PFSK-1 (cell line): ENCODE results near the gene MSGN1.

ENCODE experiments used
- FOXP2 ChIP-seq: optimal IDR thresholded peaks from 2 replicates; pipeline ENCODE3; 2011; ENCODE audit warnings: borderline replicate concordance, control low read depth, inconsistent platforms; ENCODE audit not compliant: insufficient read depth; ENCODE audit errors: extremely low read length, extremely low read depth
- POLR2AphosphoS5 ChIP-seq: IDR thresholded peaks from 2 replicates; pipeline ENCODE4 v1.6.1; 2012; ENCODE audit warnings: low read depth, mild to moderate bottlenecking, control low read depth, low read length, moderate library complexity
- REST ChIP-seq, 2 experiments: IDR thresholded peaks; 2 replicates each; pipeline versions ENCODE4 v1.6.1 to v1.8.0; 2011 to 2012; ENCODE audit warnings: low read depth in 2 of 2, low read length in 2 of 2, control low read depth in 1 of 2, inconsistent platforms in 1 of 2, mild to moderate bottlenecking in 1 of 2, moderate library complexity in 1 of 2; ENCODE audit not compliant: insufficient read depth in 1 of 2
- SIN3A ChIP-seq: IDR thresholded peaks from 2 replicates; pipeline ENCODE4 v1.6.1; 2012; ENCODE audit warnings: mild to moderate bottlenecking, low read length, moderate library complexity, borderline replicate concordance; ENCODE audit not compliant: insufficient read depth
- TAF1 ChIP-seq: IDR thresholded peaks from 2 replicates; pipeline ENCODE4 v1.6.1; 2012; ENCODE audit warnings: low read length, control low read depth, borderline replicate concordance; ENCODE audit not compliant: insufficient read depth

Gene MSGN1

GRCh38 chr2:17813010-17813741 is 3.1 kb upstream of the MSGN1 start:
- TF ChIP-seq REST (IDR thresholded peaks at IDR 0.05; ENCODE audit: insufficient read depth in 1 of 2, low read depth in 2 of 2, low read length in 2 of 2) (no peak), SIN3A (no peak), POLR2AphosphoS5 (no peak), FOXP2 (no peak)

- TF ChIP-seq POLR2AphosphoS5 (no peak), FOXP2 (no peak), TAF1 (no peak)
Measured at GRCh38 chr2:17813742-17814473, 2.4 kb upstream of the MSGN1 start.

GRCh38 chr2:17814601-17815000 is 1.7 kb upstream of the MSGN1 start:
- TF ChIP-seq POLR2AphosphoS5 = no peak
- no peak for TF ChIP-seq SIN3A

- TF ChIP-seq POLR2AphosphoS5 (no peak), SIN3A (no peak), FOXP2 (no peak), REST (IDR thresholded peaks at IDR 0.05; ENCODE audit: insufficient read depth in 1 of 2, low read depth in 2 of 2, low read length in 2 of 2) (no peak), TAF1 (no peak)
Measured at GRCh38 chr2:17815468-17816184, 634 bp upstream of the MSGN1 start.

- TF ChIP-seq REST (IDR thresholded peaks at IDR 0.05; ENCODE audit: insufficient read depth in 1 of 2, low read depth in 2 of 2, low read length in 2 of 2) = no peak
- TF ChIP-seq TAF1 = no peak
- TF ChIP-seq POLR2AphosphoS5 = no peak
- TF ChIP-seq SIN3A = no peak
- no peak for TF ChIP-seq FOXP2
Measured at GRCh38 chr2:17818235-17818815, 2.1 kb downstream of the MSGN1 start.
